A549 (cell line): ENCODE data around the gene ZNF507. TPM values are rescaled to one million over a fixed set of nuclear protein-coding genes. Genes with fewer than 3 reads are reported as not detected.

Source experiments
- ATAC-seq, 2 experiments: fragments of 200-7000 bp in 1 of 2; fragments of >200 bp in 1 of 2; cut with Nextera tagmentation in 1 of 2; cut with Tn5 transposase in 1 of 2; 3 replicates each; pipeline versions ENCODE4 v1.8.0 to v1.9.1; 2018 to 2020; ENCODE audit warnings: mild to moderate bottlenecking in 1 of 2, moderate library complexity in 1 of 2
- CTCF ChIA-PET: fragments of 300-600 bp; sonication (Branson Sonifier 250); formaldehyde crosslinking; extraction: SDS; loops from one replicate; lab custom pipeline; 2021; ENCODE audit warnings: antibody characterized with exemption, inconsistent platforms; lab: Yijun Ruan, JAX
- POLR2A ChIA-PET: fragments of 350-600 bp; formaldehyde crosslinking; extraction: SDS; loops from one replicate; lab custom pipeline; 2021; ENCODE audit warnings: antibody characterized with exemption, inconsistent platforms; lab: Yijun Ruan, JAX
- DNase-seq, 2 experiments: peaks; one replicate each; pipeline versions ENCODE4 v3.0.0 to v3.0.0-alpha.2; 2011 to 2016; ENCODE audit warnings: low read depth in 1 of 2, low spot score in 1 of 2
- FAIRE-seq: peaks from 2 replicates; lab custom pipeline; 2011; peaks lifted over from hg19 to GRCh38; lab: Jason Lieb, UNC
- H3K27ac ChIP-seq, 2 experiments: fragments of >200 bp; sonication (Bioruptor Twin); formaldehyde crosslinking; 3 replicates each; pipeline ENCODE4 v1.5.1; 2016 to 2017
- H3K4me1 ChIP-seq: fragments of >200 bp; sonication (Bioruptor Twin); formaldehyde crosslinking; 3 replicates; pipeline ENCODE4 v1.6.1; 2016
- H3K4me2 ChIP-seq: fragments of >200 bp; sonication (Bioruptor Twin); formaldehyde crosslinking; 3 replicates; pipeline ENCODE4 v1.6.1; 2016
- H3K4me3 ChIP-seq: fragments of >200 bp; sonication (Bioruptor Twin); formaldehyde crosslinking; 3 replicates; pipeline ENCODE4 v1.5.1; 2016
- H3K9me3 ChIP-seq: fragments of >200 bp; sonication (Bioruptor Twin); formaldehyde crosslinking; 3 replicates; pipeline ENCODE4 v1.6.1; 2016
- CBX2 ChIP-seq: fragments of 200-600 bp; sonication (generic); IDR thresholded peaks from 2 replicates; pipeline ENCODE4 v1.6.1; 2016; ENCODE audit warnings: low read depth, mild to moderate bottlenecking, borderline replicate concordance
- CBX8 ChIP-seq: fragments of 200-600 bp; sonication (generic); IDR thresholded peaks from 2 replicates; pipeline ENCODE4 v1.6.1; 2016
- CEBPB ChIP-seq, 2 experiments: fragments of >200 bp in 1 of 2; sonication (Bioruptor Twin) in 1 of 2; formaldehyde crosslinking in 1 of 2; IDR thresholded peaks; 2 replicates each; pipeline ENCODE4 v1.6.1; 2012 to 2016
- CTCF ChIP-seq: fragments of >200 bp; sonication (Bioruptor Twin); formaldehyde crosslinking; IDR thresholded peaks from 3 replicates; pipeline ENCODE4 v1.5.1; 2016
- EHF ChIP-seq: fragments of 250-450 bp; sonication (Bioruptor Pico); IDR thresholded peaks from 2 replicates; pipeline ENCODE4 v1.5.0; 2020; ENCODE audit warnings: mild to moderate bottlenecking
- EHMT2 ChIP-seq: fragments of 200-600 bp; sonication (generic); IDR thresholded peaks from 2 replicates; pipeline ENCODE4 v1.6.1; 2016; ENCODE audit warnings: antibody characterized with exemption, low read depth, mild to moderate bottlenecking, moderate library complexity
- EP300 ChIP-seq, 2 experiments: fragments of >200 bp; sonication (Bioruptor Twin); formaldehyde crosslinking; IDR thresholded peaks; 2 replicates in 1 of 2; 3 replicates in 1 of 2; pipeline ENCODE4 v1.6.1; 2016 to 2017
- FOXS1 ChIP-seq: fragments of 250-450 bp; sonication (Bioruptor Pico); IDR thresholded peaks from 2 replicates; pipeline ENCODE4 v1.5.0; 2020; ENCODE audit warnings: mild to moderate bottlenecking, moderate library complexity
- HOXA7 ChIP-seq: fragments of 250-450 bp; sonication (Bioruptor Pico); IDR thresholded peaks from 2 replicates; pipeline ENCODE4 v1.5.0; 2020; ENCODE audit warnings: mild to moderate bottlenecking, moderate library complexity
- KDM5A ChIP-seq: fragments of 200-600 bp; sonication (generic); IDR thresholded peaks from 2 replicates; pipeline ENCODE4 v1.6.1; 2016; ENCODE audit warnings: antibody characterized with exemption, mild to moderate bottlenecking
- POLR2A ChIP-seq: IDR thresholded peaks from 2 replicates; pipeline ENCODE4 v1.6.1; 2012; ENCODE audit warnings: mild to moderate bottlenecking, low read length
- POLR2AphosphoS2 ChIP-seq: conservative IDR thresholded peaks from 2 replicates; pipeline ENCODE4 v1.6.1; 2012; ENCODE audit warnings: low read length, improper control_type of control experiment, inconsistent platforms
- RNF2 ChIP-seq: fragments of 200-600 bp; sonication (generic); IDR thresholded peaks from 2 replicates; pipeline ENCODE4 v1.6.1; 2016; ENCODE audit warnings: low read depth, mild to moderate bottlenecking, antibody characterized with exemption, moderate library complexity, borderline replicate concordance
- ZC3H11A ChIP-seq: fragments of 450-650 bp; IDR thresholded peaks from 2 replicates; pipeline ENCODE4 v1.6.1; 2014; ENCODE audit warnings: antibody characterized with exemption, mild to moderate bottlenecking
- WGBS: methylation state at CpG from one replicate; pipeline ENCODE4 v1.1.6; 2017; ENCODE audit errors: missing lambda C conversion rate; 5-methylcytosine and 5-hydroxymethylcytosine counted together
- polyA plus RNA-seq, 4 experiments: library from polyadenylated mRNA; depleted of rRNA in 3 of 4; stranded (reverse); fragments of >200 nt; fragmentation: RNase III in 1 of 4; extraction: RNeasy Plus Mini Kit Qiagen cat#74134 plus additional on column Dnase treatment in 1 of 4; gene quantifications; 2 replicates in 3 of 4; 3 replicates in 1 of 4; pipeline ENCODE4 v1.2.3, GENCODE V29; 2011 to 2017
- TF ChIP-seq, protein P1 (sequence below): fragments of 450-650 bp; IDR thresholded peaks from 2 replicates; pipeline ENCODE4 v1.6.1; 2014; ENCODE audit warnings: antibody characterized with exemption
- TF ChIP-seq, protein P2 (sequence below): fragments of >200 bp; sonication (Bioruptor Twin); formaldehyde crosslinking; IDR thresholded peaks from 3 replicates; pipeline ENCODE4 v1.6.1; 2016
- TF ChIP-seq, protein P3 (sequence below): fragments of 200-600 bp; sonication (generic); IDR thresholded peaks from 2 replicates; pipeline ENCODE4 v1.6.1; 2016; ENCODE audit warnings: antibody characterized with exemption, mild to moderate bottlenecking, moderate library complexity

Gene ZNF507
- polyA plus RNA-seq, 2 of the 4 experiments (the other 2 are of a cell fraction) = 14.6 to 49.8 TPM

GRCh38 chr19:32311371-32311770, 34.0 kb upstream of the ZNF507 start:
- Histone ChIP-seq H3K4me1 (no peaks in the 10 kb centered on the region), H3K4me2 (no peak overlapping the region), H3K4me3 (no peak overlapping the region), H3K9me3 (no peaks in the 10 kb centered on the region), H3K27ac (no peak overlapping the region)
- ATAC-seq (no peak), FAIRE-seq (peak; percentile 89), DNase-seq (no peak)
- ChIA-PET CTCF (interaction anchor here (0.6 to 3.9 kb wide), 8 partner anchors 11 to 379 kb away, joined by 3 to 26 read pairs (median 3); no protein-coding TSS in a partner anchor), POLR2A (no interaction called here)
- WGBS = 70% methylated on average over 10 of the region's 10 CpGs
- TF ChIP-seq CBX8 (no peak), POLR2A (no peak), POLR2AphosphoS2 (no peak), EP300 (IDR thresholded peaks at IDR 0.05) (no peak)
- TF ChIP-seq, protein P1, sequence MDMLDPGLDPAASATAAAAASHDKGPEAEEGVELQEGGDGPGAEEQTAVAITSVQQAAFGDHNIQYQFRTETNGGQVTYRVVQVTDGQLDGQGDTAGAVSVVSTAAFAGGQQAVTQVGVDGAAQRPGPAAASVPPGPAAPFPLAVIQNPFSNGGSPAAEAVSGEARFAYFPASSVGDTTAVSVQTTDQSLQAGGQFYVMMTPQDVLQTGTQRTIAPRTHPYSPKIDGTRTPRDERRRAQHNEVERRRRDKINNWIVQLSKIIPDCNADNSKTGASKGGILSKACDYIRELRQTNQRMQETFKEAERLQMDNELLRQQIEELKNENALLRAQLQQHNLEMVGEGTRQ = no peak

DNA sequence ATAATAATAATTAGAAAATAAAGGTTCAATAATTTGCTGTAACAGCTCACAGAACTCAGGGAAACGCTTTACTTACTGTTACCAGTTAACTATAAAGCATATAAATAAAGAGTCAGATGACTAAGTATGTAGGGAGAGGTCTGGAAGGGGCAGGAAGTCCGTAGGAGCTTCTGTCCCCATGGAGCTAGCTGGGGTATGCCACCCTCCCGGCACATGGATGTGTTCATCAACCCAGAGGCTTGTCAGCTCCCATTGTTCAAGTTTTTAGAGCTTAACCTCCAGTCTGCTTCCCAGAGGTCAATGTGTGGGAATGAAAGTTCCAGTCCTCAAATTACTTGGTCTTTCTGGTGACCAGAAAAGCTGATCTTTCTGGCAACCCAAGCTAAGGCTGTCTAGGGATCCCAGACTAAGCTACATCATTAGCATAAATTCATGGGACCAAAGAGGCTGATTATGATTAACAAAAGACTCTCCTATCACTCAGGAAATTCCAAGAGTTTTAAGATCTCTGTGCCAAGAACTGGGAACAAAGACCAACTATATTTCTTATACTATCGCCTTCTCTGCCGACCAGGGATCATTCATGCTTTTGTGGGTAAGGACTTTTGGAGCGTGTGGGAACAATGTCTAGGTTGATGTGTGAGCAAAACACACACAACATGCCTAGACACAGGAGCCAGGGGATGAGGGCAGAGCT, 31.7 kb upstream of the ZNF507 start:
- ChIA-PET POLR2A (interaction anchor here (1.1 kb wide), 1 partner anchor 267 kb away, joined by 3 read pairs; the partner anchor contains the start of gene PDCD5), CTCF (interaction anchor here (0.8 to 1.6 kb wide), 8 partner anchors 10 to 1631 kb away, joined by 3 to 7 read pairs (median 4); no protein-coding TSS in a partner anchor)
- TF ChIP-seq HOXA7 (no peak), ZC3H11A (no peak), CTCF (no peak), EHF (no peak), CBX2 (no peak), KDM5A (no peak)
- WGBS = 50% methylated on average over 6 of the region's 6 CpGs
- no peak for DNase-seq
- peak; percentile 49 for FAIRE-seq
- Histone ChIP-seq H3K27ac (no peak overlapping the region), H3K4me2 (no peak overlapping the region), H3K4me3 (no peak overlapping the region), H3K4me1 (no peaks in the 10 kb centered on the region), H3K9me3 (no peaks in the 10 kb centered on the region)
- no peak; a peak in 1 of 6 replicates for ATAC-seq

GRCh38 chr19:32316034-32316433, 29.4 kb upstream of the ZNF507 start:
- CTCF ChIA-PET = interaction anchor here (1.0 to 1.8 kb wide), 2 partner anchors 24 to 254 kb away, joined by 4 read pairs; no protein-coding TSS in a partner anchor
- FAIRE-seq (no peak), ATAC-seq (peak in 1 of 2 experiments; percentile 27; a peak in 3 of 6 replicates), DNase-seq (no peak)
- POLR2A ChIA-PET = no interaction called here
- Histone ChIP-seq H3K4me1 (0 out of 3 replicates have a peak, but pooled peaks cover 3% of the 10 kb centered on the region), H3K27ac (no peak overlapping the region), H3K4me3 (no peak overlapping the region), H3K9me3 (no peaks in the 10 kb centered on the region), H3K4me2 (no peak overlapping the region)
- peak; percentile 56; the same call in 1 of the 2 replicates for TF ChIP-seq EHMT2
- no peak for TF ChIP-seq FOXS1
- TF ChIP-seq, protein P2, sequence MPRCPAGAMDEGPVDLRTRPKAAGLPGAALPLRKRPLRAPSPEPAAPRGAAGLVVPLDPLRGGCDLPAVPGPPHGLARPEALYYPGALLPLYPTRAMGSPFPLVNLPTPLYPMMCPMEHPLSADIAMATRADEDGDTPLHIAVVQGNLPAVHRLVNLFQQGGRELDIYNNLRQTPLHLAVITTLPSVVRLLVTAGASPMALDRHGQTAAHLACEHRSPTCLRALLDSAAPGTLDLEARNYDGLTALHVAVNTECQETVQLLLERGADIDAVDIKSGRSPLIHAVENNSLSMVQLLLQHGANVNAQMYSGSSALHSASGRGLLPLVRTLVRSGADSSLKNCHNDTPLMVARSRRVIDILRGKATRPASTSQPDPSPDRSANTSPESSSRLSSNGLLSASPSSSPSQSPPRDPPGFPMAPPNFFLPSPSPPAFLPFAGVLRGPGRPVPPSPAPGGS = no peak
- no peak for TF ChIP-seq CEBPB (IDR thresholded peaks at IDR 0.05)
- TF ChIP-seq RNF2 = no peak
- TF ChIP-seq, protein P3, sequence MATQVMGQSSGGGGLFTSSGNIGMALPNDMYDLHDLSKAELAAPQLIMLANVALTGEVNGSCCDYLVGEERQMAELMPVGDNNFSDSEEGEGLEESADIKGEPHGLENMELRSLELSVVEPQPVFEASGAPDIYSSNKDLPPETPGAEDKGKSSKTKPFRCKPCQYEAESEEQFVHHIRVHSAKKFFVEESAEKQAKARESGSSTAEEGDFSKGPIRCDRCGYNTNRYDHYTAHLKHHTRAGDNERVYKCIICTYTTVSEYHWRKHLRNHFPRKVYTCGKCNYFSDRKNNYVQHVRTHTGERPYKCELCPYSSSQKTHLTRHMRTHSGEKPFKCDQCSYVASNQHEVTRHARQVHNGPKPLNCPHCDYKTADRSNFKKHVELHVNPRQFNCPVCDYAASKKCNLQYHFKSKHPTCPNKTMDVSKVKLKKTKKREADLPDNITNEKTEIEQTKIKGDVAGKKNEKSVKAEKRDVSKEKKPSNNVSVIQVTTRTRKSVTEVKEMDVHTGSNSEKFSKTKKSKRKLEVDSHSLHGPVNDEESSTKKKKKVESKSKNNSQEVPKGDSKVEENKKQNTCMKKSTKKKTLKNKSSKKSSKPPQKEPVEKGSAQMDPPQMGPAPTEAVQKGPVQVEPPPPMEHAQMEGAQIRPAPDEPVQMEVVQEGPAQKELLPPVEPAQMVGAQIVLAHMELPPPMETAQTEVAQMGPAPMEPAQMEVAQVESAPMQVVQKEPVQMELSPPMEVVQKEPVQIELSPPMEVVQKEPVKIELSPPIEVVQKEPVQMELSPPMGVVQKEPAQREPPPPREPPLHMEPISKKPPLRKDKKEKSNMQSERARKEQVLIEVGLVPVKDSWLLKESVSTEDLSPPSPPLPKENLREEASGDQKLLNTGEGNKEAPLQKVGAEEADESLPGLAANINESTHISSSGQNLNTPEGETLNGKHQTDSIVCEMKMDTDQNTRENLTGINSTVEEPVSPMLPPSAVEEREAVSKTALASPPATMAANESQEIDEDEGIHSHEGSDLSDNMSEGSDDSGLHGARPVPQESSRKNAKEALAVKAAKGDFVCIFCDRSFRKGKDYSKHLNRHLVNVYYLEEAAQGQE = peak; percentile 72; the same call in 1 of the 2 replicates
- 55% methylated on average over 6 of the region's 6 CpGs for WGBS
